HepG2 (cell line): ENCODE results near the gene MAP3K1. TPM values are rescaled to one million over a fixed set of nuclear protein-coding genes. Genes with fewer than 3 reads are reported as not detected.

Source experiments
- ATM ChIP-seq: fragments of 450-650 bp; IDR thresholded peaks from 2 replicates; pipeline ENCODE4 v1.7.1; 2017; ENCODE audit warnings: mild to moderate bottlenecking, borderline replicate concordance
- CAMTA2 ChIP-seq: sonication (generic); formaldehyde crosslinking; IDR thresholded peaks from 2 replicates; pipeline ENCODE4 v1.4.0; 2020; ENCODE audit warnings: mild to moderate bottlenecking, missing genetic modification reagents, borderline replicate concordance
- DNMT3B ChIP-seq: conservative IDR thresholded peaks from 2 replicates; pipeline ENCODE4 v1.6.1; 2016; ENCODE audit warnings: missing biosample characterization, control low read depth
- FIP1L1 ChIP-seq: fragments of 200-400 bp; formaldehyde crosslinking; IDR thresholded peaks from 2 replicates; pipeline ENCODE4 v1.6.1; 2018; ENCODE audit warnings: low read depth, mild to moderate bottlenecking, low read length, moderate library complexity, borderline replicate concordance; ENCODE audit not compliant: insufficient read depth
- FUBP1 ChIP-seq: sonication (generic); formaldehyde crosslinking; IDR thresholded peaks from 2 replicates; pipeline ENCODE4 v1.5.1; 2020; ENCODE audit warnings: missing genetic modification reagents, mild to moderate bottlenecking, borderline replicate concordance
- KAT8 ChIP-seq: IDR thresholded peaks from 2 replicates; pipeline ENCODE4 v1.6.1; 2016; ENCODE audit warnings: missing genetic modification reagents, missing compliant biosample characterization
- PHF20 ChIP-seq: sonication (generic); formaldehyde crosslinking; IDR thresholded peaks from 2 replicates; pipeline ENCODE4 v1.5.0; 2020; ENCODE audit warnings: mild to moderate bottlenecking, missing genetic modification reagents
- PHF21A ChIP-seq: sonication (generic); formaldehyde crosslinking; IDR thresholded peaks from 2 replicates; pipeline ENCODE4 v1.5.0; 2020; ENCODE audit warnings: mild to moderate bottlenecking, missing genetic modification reagents
- POLR2AphosphoS5 ChIP-seq: IDR thresholded peaks from 2 replicates; pipeline ENCODE4 v1.6.1; 2012; ENCODE audit warnings: low read depth, low read length
- PPARG ChIP-seq: conservative IDR thresholded peaks from 2 replicates; pipeline ENCODE4 v1.6.1; 2016; ENCODE audit warnings: missing biosample characterization, missing genetic modification reagents
- SRF ChIP-seq: IDR thresholded peaks from 2 replicates; pipeline ENCODE4 v1.6.1; 2011; ENCODE audit warnings: mild to moderate bottlenecking, low read depth, low read length, moderate library complexity
- ZNF160 ChIP-seq: sonication (generic); formaldehyde crosslinking; IDR thresholded peaks from 2 replicates; pipeline ENCODE4 v1.8.0; 2022; ENCODE audit warnings: mild to moderate bottlenecking, inconsistent platforms, missing genetic modification reagents
- ZNF232 ChIP-seq: sonication (generic); formaldehyde crosslinking; IDR thresholded peaks from 2 replicates; pipeline ENCODE4 v1.4.0; 2020; ENCODE audit warnings: missing genetic modification reagents, borderline replicate concordance
- ZNF337 ChIP-seq: sonication (generic); formaldehyde crosslinking; IDR thresholded peaks from 2 replicates; pipeline ENCODE4 v1.5.1; 2020; ENCODE audit warnings: missing genetic modification reagents, low read depth, mild to moderate bottlenecking, borderline replicate concordance
- ZNF569 ChIP-seq: sonication (generic); formaldehyde crosslinking; IDR thresholded peaks from 2 replicates; pipeline ENCODE4 v1.5.0; 2020; ENCODE audit warnings: mild to moderate bottlenecking, missing genetic modification reagents, moderate library complexity, borderline replicate concordance
- ZNF691 ChIP-seq: sonication (generic); formaldehyde crosslinking; IDR thresholded peaks from 2 replicates; pipeline ENCODE4 v1.4.0; 2020; ENCODE audit warnings: missing genetic modification reagents, low read depth, mild to moderate bottlenecking, borderline replicate concordance
- ZNF776 ChIP-seq: sonication (generic); formaldehyde crosslinking; IDR thresholded peaks from 2 replicates; pipeline ENCODE4 v1.4.0; 2020; ENCODE audit warnings: mild to moderate bottlenecking, missing genetic modification reagents
- polyA plus RNA-seq, 8 experiments: library from polyadenylated mRNA; depleted of rRNA in 3 of 8; stranded (reverse) in 7 of 8; unstranded in 1 of 8; fragments of >200 nt; fragmentation: Illumina TruSeq in 4 of 8; extraction: Trizol in 4 of 8; gene quantifications; 2 replicates each; pipeline versions ENCODE4 v1.2.1 to v1.2.3, GENCODE V29; 2011 to 2016; ENCODE audit warnings: low read depth in 4 of 8, missing spikeins in 1 of 8, mixed read lengths in 1 of 8; ENCODE audit not compliant: insufficient read depth in 1 of 8
- total RNA-seq, 5 experiments: library from RNA; depleted of rRNA; stranded (reverse); fragments of >200 nt; fragmentation: Illumina TruSeq; extraction: Trizol; gene quantifications; 2 replicates each; pipeline ENCODE4 v1.2.3, GENCODE V29; 2016; ENCODE audit warnings: low read depth in 1 of 5
- TF ChIP-seq, protein P1 (sequence below): sonication (generic); formaldehyde crosslinking; IDR thresholded peaks from 2 replicates; pipeline ENCODE4 v1.9.0; 2021; ENCODE audit warnings: missing genetic modification reagents, borderline replicate concordance
- TF ChIP-seq, protein P2 (sequence below): sonication (generic); formaldehyde crosslinking; IDR thresholded peaks from 2 replicates; pipeline ENCODE4 v1.5.1; 2020; ENCODE audit warnings: mild to moderate bottlenecking, missing genetic modification reagents, moderate library complexity

MAP3K1 gene
- total and polyA plus RNA-seq, 2 of the 13 experiments (the other 11 are each of a cell fraction or from before 2014, with no cell fraction given): 16.4 to 30.3 TPM

GRCh38 chr5:56814963-56815657 is at the start of gene MAP3K1 (continued):
- TF ChIP-seq PHF21A (peak; percentile 12; the same call in 1 of the 2 replicates), ZNF691 (no peak), FUBP1 (CRISPR knock-in tag) (no peak), ZNF232 (no peak), ZNF337 (CRISPR knock-in tag) (0 out of 2 replicates have a peak, but pooled peaks have one; percentile 12), KAT8 (peak; percentile 56; the same call in 1 of the 2 replicates), CAMTA2 (no peak), POLR2AphosphoS5 (peak; percentile 54; the same call in 1 of the 2 replicates), ZNF569 (no peak), SRF (no peak), ZNF160 (CRISPR knock-in tag) (no peak), PPARG (CRISPR knock-in tag) (no peak), ZNF776 (CRISPR knock-in tag) (peak; percentile 6; the same call in 1 of the 2 replicates), PHF20 (peak; percentile 46; the same call in 1 of the 2 replicates), FIP1L1 (no peak), ATM (no peak), DNMT3B (CRISPR knock-in tag) (no peak)
- TF ChIP-seq, protein P1, sequence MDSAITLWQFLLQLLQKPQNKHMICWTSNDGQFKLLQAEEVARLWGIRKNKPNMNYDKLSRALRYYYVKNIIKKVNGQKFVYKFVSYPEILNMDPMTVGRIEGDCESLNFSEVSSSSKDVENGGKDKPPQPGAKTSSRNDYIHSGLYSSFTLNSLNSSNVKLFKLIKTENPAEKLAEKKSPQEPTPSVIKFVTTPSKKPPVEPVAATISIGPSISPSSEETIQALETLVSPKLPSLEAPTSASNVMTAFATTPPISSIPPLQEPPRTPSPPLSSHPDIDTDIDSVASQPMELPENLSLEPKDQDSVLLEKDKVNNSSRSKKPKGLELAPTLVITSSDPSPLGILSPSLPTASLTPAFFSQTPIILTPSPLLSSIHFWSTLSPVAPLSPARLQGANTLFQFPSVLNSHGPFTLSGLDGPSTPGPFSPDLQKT (CRISPR knock-in tag): no peak
- TF ChIP-seq, protein P2, sequence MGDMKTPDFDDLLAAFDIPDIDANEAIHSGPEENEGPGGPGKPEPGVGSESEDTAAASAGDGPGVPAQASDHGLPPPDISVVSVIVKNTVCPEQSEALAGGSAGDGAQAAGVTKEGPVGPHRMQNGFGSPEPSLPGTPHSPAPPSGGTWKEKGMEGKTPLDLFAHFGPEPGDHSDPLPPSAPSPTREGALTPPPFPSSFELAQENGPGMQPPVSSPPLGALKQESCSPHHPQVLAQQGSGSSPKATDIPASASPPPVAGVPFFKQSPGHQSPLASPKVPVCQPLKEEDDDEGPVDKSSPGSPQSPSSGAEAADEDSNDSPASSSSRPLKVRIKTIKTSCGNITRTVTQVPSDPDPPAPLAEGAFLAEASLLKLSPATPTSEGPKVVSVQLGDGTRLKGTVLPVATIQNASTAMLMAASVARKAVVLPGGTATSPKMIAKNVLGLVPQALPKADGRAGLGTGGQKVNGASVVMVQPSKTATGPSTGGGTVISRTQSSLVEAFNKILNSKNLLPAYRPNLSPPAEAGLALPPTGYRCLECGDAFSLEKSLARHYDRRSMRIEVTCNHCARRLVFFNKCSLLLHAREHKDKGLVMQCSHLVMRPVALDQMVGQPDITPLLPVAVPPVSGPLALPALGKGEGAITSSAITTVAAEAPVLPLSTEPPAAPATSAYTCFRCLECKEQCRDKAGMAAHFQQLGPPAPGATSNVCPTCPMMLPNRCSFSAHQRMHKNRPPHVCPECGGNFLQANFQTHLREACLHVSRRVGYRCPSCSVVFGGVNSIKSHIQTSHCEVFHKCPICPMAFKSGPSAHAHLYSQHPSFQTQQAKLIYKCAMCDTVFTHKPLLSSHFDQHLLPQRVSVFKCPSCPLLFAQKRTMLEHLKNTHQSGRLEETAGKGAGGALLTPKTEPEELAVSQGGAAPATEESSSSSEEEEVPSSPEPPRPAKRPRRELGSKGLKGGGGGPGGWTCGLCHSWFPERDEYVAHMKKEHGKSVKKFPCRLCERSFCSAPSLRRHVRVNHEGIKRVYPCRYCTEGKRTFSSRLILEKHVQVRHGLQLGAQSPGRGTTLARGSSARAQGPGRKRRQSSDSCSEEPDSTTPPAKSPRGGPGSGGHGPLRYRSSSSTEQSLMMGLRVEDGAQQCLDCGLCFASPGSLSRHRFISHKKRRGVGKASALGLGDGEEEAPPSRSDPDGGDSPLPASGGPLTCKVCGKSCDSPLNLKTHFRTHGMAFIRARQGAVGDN: peak; percentile 70
